HG03064 (cell line): ENCODE data around the gene CLN6.

ENCODE experiments used
- ATAC-seq: cut with Tn5 transposase; IDR thresholded peaks from one replicate; pipeline ENCODE4 v1.9.1; 2021; ENCODE audit warnings: low read depth; ENCODE audit not compliant: unreplicated experiment

CLN6 gene

DNA sequence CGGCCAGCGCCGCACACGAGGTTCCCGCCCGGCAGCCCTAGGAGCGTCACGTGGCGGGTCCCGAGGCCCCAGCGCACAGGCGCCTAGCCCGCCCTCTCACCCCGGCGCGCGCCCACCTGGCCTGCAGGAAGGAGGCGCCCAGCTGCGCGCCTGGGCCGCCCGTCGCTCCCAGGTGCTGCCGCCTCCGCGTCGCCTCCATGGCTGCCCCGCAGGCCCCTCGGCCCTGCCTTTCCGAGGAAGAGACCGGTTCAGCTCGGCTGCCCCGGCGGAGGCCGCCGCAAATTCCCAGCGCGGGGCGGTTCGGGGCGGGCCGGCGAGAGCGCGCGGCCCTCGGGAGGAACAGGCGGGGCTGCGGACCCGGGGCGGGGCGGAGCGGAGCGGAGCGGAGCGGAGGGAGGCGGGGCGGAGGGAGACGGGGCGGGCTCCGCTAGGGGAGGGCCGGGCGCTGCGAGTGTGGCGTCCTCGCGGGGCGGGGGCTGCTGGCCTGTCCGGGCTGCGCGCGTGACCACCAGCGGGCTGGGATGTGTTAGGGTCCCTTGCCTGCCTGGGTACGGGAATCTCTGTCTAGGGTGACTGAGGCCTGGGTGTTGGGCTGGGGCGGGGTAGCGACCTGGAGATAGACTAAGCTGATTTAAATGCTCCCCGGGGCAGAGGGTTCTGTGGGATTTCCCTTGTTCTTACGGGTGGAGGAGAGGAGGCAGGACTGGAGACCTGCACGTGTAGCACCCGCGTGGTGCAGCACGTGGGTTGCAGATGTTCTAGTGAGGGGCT, at the start of gene CLN6:
TSS of gene CLN6 (minus strand) at position 343 of the 771 bp plus-strand sequence. CDS start at position 199, 144 bp downstream.
- ATAC-seq: peak; percentile 59

DNA sequence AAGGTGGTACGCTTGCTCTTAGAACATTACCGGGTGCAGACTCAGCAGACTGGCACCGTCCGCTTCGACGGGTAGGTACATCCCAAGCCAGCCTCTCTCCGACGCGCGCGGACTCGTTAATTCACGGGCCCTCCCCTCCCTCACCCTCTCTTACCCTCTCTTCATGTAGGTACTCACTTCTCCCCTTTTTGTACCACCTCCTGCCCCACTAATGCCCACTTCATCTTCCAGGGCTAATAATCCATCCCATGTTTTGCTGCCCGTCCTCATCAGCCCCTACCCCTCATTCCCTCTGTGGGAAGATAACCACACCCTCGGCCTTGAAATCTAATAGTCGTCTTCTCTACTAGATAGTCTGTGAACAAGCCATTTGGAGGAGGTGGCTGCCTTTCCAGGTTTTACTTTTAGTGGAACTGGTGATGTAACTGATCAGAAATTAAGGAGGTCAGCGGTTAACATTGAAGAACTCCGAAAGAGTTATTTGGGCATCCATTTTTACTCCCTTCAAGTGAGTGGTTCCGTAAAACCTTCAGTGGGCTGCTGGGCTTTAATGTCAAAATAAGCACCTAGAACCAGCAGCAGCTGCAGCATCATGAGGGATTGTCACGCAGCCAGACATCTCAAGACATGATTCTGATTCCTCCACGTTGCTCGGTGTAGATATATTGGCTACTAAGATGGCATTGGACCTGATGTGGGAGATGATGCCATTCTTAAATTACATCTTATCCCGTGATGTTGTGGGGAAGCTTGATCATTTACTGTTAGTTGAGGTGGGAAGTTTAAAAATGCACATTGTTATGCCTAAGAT, 49.3 kb upstream of the CLN6 start:
- ATAC-seq: peak; percentile 18

DNA sequence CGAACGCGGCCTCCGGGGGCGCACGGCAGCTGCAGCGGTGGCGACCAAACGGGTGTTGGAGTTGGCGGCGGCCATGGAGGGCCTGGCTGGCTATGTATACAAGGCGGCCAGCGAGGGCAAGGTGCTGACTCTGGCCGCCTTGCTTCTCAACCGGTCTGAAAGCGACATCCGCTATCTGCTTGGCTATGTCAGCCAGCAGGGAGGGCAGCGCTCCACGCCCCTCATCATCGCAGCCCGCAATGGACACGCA, 48.7 kb upstream of the CLN6 start:
- peak; percentile 44 for ATAC-seq

DNA sequence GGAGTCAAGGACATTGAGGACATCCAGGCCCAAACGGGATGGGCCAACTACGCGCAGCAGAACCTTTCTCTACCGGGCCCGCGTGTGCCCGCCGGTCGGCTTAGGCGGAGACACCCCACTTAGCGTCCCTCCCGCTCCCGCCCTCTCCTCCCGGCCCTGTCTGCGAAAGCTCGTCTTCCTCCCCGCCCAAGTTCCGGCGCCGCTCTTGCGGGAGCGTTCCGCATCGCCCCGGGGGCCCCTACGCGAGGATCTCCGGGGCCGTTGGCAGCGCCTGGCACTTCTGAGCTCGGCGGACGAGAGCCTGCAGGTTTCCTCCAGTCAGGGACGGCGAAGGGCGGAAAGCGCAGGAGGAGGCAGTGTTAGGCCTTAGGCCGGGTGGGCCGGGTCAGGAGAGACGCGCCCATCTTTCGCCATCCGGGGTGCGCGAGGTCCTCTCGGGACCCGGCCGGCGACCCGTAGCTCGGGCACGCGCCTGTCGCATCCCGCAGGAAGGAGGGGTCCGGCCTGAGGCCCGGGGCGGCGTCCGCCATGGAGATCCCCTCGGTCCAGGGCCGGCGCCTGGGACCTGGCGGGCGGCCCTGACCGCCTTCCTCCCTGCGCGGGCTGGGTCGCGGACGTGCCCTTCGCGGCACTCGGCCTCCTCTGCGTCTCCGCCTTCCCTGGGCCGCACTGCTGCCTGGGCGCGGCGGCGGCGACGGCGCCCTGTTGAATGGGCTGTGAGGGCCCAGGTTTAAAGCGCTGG, 48.2 kb upstream of the CLN6 start, which contains the start of gene FEM1B:
TSS of gene FEM1B (plus strand) at position 143 of the 742 bp plus-strand sequence. CDS start 673 bp downstream, outside the sequence.
- ATAC-seq: peak; percentile 72

GRCh38 chr15:68277131-68277602, 47.6 kb upstream of the CLN6 start:
- ATAC-seq: no peak

DNA sequence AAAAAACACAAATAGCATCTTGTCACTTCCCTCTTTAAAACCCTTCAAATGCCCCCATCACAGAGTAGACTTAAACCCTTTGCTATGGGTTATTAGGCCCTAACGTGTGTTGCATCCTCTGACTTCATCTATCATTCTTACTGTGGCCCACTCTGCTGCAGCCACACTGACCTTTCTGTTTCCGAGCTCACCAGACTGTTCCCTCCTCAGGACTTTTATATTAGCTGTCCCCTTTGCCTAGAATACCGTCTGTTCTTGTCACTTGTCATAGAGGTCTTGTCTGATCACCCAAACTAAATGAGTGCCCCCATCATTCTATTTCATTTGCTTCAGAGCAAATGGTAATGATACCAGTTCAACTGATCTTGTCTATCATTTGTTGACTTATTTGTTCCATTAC, 47.1 kb upstream of the CLN6 start:
- ATAC-seq: no peak

- ATAC-seq: no peak
Observed at GRCh38 chr15:68275165-68275746, 45.7 kb upstream of the CLN6 start.

DNA sequence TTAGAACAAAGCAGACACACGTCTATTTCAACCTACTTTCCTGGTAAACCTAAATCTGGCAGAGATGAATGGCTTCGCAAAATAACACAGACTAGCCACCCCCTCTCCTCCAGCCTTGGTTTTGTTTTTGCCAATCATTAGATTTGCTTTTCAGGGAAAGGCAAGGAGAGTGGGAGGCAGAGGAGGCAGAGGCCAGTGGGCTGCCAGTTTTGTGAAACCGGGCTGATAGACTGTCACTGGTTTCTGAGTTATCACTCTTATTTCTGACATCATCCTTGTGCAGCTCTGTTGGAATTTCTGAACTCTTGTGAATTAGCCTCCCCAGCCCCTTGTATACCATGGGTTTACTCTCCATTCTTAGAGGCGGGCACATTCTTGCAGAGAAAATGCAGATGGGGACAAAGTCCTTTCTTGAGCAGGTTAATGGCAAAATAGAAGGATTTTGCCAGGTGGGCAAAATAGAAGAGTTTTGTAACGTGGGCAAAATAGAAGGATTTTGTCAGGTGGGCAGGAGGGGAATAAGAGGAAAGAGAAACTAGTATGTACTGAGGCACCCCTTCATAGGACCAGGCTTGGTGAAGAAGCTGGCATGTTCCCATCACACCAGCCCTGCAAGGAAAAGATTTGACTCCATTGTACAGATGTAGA, 44.8 kb upstream of the CLN6 start:
- no peak for ATAC-seq

DNA sequence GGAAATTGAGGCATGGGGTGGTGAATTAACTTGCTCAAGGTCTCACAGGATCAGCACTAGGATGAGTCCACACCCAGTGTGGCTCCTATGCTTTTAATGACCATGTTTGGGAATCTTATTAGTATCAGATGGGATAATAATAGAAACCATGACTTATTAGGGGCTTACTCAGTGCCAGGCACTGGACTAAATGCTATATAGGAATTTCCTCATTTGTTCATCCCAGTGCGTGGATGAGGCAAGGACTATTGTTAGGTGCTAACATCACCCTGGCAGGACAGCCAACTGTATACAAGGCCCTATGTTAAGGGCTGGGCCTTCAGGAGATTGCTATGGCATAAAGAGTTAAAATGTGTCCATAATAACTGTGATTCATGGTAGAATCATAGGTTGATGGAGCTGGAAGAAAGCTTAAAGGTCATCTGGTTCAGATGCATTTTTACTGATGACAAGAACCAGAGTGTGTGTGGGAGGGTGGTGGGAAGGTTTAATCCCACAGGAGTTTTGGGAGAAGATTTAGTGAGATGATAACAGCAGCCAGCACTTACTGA, 43.3 kb upstream of the CLN6 start:
- ATAC-seq: no peak

DNA sequence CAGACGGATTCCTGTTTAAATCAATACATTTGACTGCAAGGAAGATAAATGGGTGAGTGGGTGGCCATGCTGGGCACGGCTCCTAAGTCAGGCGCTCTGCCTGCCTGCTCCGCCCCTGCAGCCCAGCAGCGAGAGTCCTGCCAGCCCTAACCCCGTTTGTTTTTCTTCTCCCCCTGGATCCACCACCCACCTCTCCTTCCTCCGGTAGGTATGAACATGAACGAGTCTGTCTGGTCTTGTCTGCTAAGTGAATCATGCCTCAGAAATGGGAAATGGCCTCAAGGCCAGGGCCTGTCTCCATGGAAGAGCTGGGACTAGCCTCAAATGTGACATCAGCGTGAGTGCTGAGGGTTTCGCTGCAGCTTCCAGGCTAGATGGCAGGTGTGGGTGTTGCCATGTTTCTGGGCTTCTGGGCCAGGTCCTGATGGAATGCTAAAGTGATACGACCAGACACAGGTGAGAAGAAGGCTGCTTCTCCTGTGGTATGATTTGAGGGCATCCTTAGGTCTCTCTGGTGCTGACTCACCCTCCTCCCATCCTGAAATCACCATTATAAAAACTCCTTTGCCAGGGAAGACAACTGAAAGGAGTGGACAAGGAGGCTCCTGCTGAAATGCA, 42.4 kb upstream of the CLN6 start:
- no peak for ATAC-seq

GRCh38 chr15:68268405-68268804, 38.9 kb upstream of the CLN6 start:
- no peak for ATAC-seq

GRCh38 chr15:68265674-68266073, 36.1 kb upstream of the CLN6 start:
- no peak for ATAC-seq

- ATAC-seq: no peak
Observed at GRCh38 chr15:68265081-68265480, 35.6 kb upstream of the CLN6 start.

GRCh38 chr15:68264282-68264681, 34.8 kb upstream of the CLN6 start:
- no peak for ATAC-seq

- ATAC-seq: no peak
Observed at GRCh38 chr15:68262514-68263356, 33.2 kb upstream of the CLN6 start.

- ATAC-seq: no peak
Observed at GRCh38 chr15:68261980-68262379, 32.5 kb upstream of the CLN6 start.

DNA sequence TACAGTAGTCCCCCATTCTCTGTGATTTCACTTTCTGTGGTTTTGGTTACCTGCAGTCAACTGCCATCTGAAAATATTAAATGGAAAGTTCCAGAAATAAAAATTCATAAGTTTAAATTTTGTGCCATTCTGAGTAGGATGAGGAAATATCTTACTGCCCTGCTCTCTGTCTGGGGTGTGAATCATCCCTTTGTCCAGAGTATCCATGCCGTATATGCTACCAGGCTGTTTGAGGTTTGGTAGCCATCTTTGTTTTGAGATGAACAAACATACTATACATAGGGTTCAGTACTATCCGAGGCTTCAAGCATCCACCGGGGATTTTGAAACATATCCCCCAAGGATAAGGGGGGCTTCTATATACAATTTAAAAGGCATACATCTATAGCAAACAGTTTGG, 31.7 kb upstream of the CLN6 start:
- no peak for ATAC-seq

- ATAC-seq: no peak
Observed at GRCh38 chr15:68259883-68260282, 30.4 kb upstream of the CLN6 start.

DNA sequence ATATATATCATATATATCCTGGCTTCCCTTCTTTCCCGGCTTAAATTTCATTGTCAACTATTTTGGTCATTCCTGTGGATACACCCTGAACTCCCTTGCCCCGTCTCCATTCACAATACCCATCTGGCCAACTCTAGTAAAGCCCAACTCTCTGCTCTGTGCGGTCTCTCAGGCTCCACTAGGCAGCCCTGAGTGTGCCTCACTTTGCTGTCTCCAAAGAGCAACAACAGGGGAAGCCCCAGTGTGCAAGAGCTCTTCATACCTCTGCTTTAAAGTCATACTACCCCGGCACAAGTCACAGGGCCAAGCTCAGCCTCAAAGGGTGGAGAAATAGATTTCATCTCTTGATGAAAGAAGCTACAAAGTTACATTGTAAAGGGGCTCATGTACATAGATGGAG, 29.2 kb upstream of the CLN6 start:
- no peak for ATAC-seq
